ENCODE measurements around the gene TSHZ2.

DNA sequence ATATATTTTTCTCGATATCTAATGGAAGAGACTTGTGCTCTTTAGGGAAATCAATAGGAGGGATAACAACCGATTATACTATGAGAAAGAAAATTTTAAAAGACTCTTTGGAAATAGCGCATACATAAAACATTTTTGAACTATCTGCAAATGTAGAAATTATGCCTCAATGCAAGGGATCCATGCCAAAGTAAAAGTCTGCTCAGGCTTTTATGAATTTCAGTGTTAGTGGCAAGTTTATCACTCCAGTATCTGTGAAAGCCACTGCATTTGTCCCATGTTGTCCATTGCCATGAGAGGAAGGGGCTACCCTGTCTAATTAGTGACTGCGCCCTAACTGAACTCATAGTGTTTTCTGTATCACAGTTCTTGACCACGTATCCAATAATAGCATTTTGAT, 81.4 kb downstream of the TSHZ2 start:
- TF ChIP-seq POLR2AphosphoS5 (IDR thresholded peaks at IDR 0.05; ENCODE audit: low read depth, low read length) (no peak), TAF1 (IDR thresholded peaks at IDR 0.05; ENCODE audit: borderline replicate concordance, low read depth, low read length) (no peak), POLR2A (IDR thresholded peaks at IDR 0.05; ENCODE audit: low read depth, low read length) (no peak)

Measured in GM12892 (cell line).